ENCODE data around the gene GKN1.

Gene GKN1

GRCh38 chr2:68959001-68959400 is 15.4 kb upstream of the GKN1 start:
- Histone ChIP-seq H3K27me3 (no peaks in the 10 kb centered on the region), H3K4me1 (no peaks in the 10 kb centered on the region), H3K27ac (no peak overlapping the region), H3K4me3 (no peak overlapping the region), H3K9me3 (no peaks in the 10 kb centered on the region), H3K36me3 (no peaks in the 10 kb centered on the region)
- TF ChIP-seq, protein P1, sequence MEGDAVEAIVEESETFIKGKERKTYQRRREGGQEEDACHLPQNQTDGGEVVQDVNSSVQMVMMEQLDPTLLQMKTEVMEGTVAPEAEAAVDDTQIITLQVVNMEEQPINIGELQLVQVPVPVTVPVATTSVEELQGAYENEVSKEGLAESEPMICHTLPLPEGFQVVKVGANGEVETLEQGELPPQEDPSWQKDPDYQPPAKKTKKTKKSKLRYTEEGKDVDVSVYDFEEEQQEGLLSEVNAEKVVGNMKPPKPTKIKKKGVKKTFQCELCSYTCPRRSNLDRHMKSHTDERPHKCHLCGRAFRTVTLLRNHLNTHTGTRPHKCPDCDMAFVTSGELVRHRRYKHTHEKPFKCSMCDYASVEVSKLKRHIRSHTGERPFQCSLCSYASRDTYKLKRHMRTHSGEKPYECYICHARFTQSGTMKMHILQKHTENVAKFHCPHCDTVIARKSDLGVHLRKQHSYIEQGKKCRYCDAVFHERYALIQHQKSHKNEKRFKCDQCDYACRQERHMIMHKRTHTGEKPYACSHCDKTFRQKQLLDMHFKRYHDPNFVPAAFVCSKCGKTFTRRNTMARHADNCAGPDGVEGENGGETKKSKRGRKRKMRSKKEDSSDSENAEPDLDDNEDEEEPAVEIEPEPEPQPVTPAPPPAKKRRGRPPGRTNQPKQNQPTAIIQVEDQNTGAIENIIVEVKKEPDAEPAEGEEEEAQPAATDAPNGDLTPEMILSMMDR (IDR thresholded peaks at IDR 0.05) = no peak
- DNase-seq = no peak
- intact Hi-C loops (cut with DNase I; ENCODE audit: low total_unique reads) = no loop called here

GRCh38 chr2:68961380-68961779 is 13.1 kb upstream of the GKN1 start:
- no peak overlapping the region for H3K27ac ChIP-seq
- no peaks in the 10 kb centered on the region for H3K4me1 ChIP-seq
- TF ChIP-seq, protein P1 (IDR thresholded peaks at IDR 0.05) = no peak
- intact Hi-C loops (cut with DNase I; ENCODE audit: low total_unique reads) = no loop called here
- H3K4me3 ChIP-seq = no peak overlapping the region
- no peak for DNase-seq
- H3K9me3 ChIP-seq = no peaks in the 10 kb centered on the region
- no peaks in the 10 kb centered on the region for H3K36me3 ChIP-seq
- no peaks in the 10 kb centered on the region for H3K27me3 ChIP-seq

- no peak for DNase-seq
- intact Hi-C loops (cut with DNase I; ENCODE audit: low total_unique reads) = no loop called here
- no peaks in the 10 kb centered on the region for H3K36me3 ChIP-seq
- H3K27ac ChIP-seq = no peak overlapping the region
- TF ChIP-seq, protein P1 (IDR thresholded peaks at IDR 0.05) = no peak
- no peaks in the 10 kb centered on the region for H3K9me3 ChIP-seq
- H3K4me1 ChIP-seq = peaks cover 0 to under 1% (median under 1%) of the 10 kb centered on the region in 4 donors
- no peaks in the 10 kb centered on the region for H3K27me3 ChIP-seq
- no peak overlapping the region for H3K4me3 ChIP-seq
Observed at GRCh38 chr2:68964282-68964681, 10.2 kb upstream of the GKN1 start.

DNA sequence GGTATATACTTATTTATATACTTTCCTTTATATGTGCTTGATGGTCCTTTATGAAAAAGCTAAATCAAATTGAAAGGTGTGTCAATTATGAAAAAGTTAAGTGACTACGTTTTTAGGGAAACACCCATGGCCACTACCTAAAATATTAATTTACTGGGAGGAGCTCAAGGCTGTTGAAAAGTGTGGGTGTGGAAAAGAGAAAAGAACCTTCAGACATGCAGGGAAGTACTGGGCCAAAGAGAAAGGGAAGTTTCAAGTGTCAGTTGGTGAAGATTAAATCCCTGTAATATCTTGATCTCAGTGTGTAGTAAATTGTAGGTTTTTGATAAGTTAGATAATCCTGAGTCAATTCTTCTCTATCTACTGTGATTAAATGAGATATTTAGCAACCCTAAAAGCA is 6.2 kb upstream of the GKN1 start:
- TF ChIP-seq, protein P1 (IDR thresholded peaks at IDR 0.05) = no peak
- H3K27ac ChIP-seq = no peak overlapping the region
- no peaks in the 10 kb centered on the region for H3K36me3 ChIP-seq
- no peak for DNase-seq
- H3K4me3 ChIP-seq = no peak overlapping the region
- no peaks in the 10 kb centered on the region for H3K27me3 ChIP-seq
- peaks cover 0 to 33% (median 15%) of the 10 kb centered on the region in 4 donors for H3K4me1 ChIP-seq
- intact Hi-C loops (cut with DNase I; ENCODE audit: low total_unique reads) = no loop called here
- H3K9me3 ChIP-seq = no peaks in the 10 kb centered on the region

DNA sequence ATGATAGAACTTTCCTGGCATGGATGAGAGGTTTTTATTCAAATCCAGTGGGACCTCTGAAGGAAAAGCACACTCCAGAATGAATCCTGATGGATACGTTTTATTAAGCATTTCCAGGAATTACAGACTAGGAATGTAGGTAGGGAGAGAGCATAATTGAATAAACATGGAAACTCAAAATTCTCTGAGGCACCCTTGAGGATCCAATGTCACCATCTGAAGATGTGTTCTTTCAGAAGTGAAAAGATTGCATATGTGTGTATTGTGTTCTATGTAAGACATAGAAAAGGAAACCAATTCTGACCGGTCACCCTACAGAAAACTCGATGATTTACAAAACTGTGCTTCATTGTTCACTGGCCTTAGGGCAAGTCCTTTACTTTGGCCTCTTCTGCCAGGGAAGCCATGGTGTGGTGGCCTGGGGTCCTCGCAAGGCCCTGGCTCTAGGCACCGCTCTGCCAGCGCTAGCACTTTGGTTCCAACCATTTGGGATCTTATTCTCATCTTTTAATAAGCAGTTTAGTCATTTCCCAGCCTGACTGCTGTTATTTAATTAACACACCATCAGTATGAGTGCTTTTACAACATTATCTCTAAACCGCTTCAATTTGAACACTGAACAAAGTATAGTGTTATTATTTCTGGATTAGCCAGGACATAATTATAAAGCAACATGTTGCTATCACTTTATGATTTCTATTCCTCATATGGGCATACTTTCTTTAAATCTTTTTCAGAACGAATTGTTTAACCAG is 4.5 kb upstream of the GKN1 start:
- intact Hi-C loops (cut with DNase I; ENCODE audit: low total_unique reads) = no loop called here
- Histone ChIP-seq H3K4me1 (peaks cover 0 to 33% (median 15%) of the 10 kb centered on the region in 4 donors), H3K4me3 (no peak overlapping the region), H3K27me3 (no peaks in the 10 kb centered on the region), H3K9me3 (no peaks in the 10 kb centered on the region), H3K36me3 (no peaks in the 10 kb centered on the region), H3K27ac (no peak overlapping the region)
- DNase-seq = no peak
- TF ChIP-seq, protein P1 (IDR thresholded peaks at IDR 0.05) = no peak
